Esophagus (tissue), 2 donors: ENCODE data around the gene AGAP3. TPM values are rescaled to one million over a fixed set of nuclear protein-coding genes. Genes with fewer than 3 reads are reported as not detected.

Experiments
- H3K27ac ChIP-seq, 2 donors: one replicate each; pipeline ENCODE4 v1.5.1; 2013; ENCODE audit warnings: low read depth in 2 of 2, mild to moderate bottlenecking in 2 of 2, inconsistent platforms in 1 of 2, low read length in 1 of 2, moderate library complexity in 1 of 2
- H3K27me3 ChIP-seq, 2 donors: one replicate each; pipeline ENCODE4 v1.6.1; 2013; ENCODE audit warnings: low read length in 2 of 2, control low read depth in 1 of 2, mild to moderate bottlenecking in 1 of 2; ENCODE audit not compliant: insufficient read depth in 2 of 2, control insufficient read depth in 1 of 2
- H3K36me3 ChIP-seq, 2 donors: one replicate each; pipeline ENCODE4 v1.6.1; 2013; ENCODE audit warnings: low read length in 1 of 2; ENCODE audit not compliant: control insufficient read depth in 2 of 2, insufficient read depth in 2 of 2
- H3K4me1 ChIP-seq, 2 donors: one replicate each; pipeline ENCODE4 v1.6.1; 2013; ENCODE audit warnings: low read length in 1 of 2; ENCODE audit not compliant: control insufficient read depth in 2 of 2, insufficient read depth in 2 of 2
- H3K4me3 ChIP-seq, 2 donors: one replicate each; pipeline ENCODE4 v1.5.1; 2013; ENCODE audit warnings: low read length in 2 of 2, mild to moderate bottlenecking in 2 of 2, low read depth in 1 of 2, moderate library complexity in 1 of 2
- H3K9me3 ChIP-seq, 2 donors: one replicate each; pipeline ENCODE4 v1.6.1; 2013; ENCODE audit warnings: mild to moderate bottlenecking in 2 of 2, low read depth in 1 of 2, low read length in 1 of 2, moderate library complexity in 1 of 2; ENCODE audit not compliant: control insufficient read depth in 2 of 2, insufficient read depth in 1 of 2
- WGBS, 2 donors: extraction: QIAGEN DNeasy Blood & Tissue Kit; methylation state at CpG; one replicate each; pipeline ENCODE4 v1.1.7; 2013; 5-methylcytosine and 5-hydroxymethylcytosine counted together
- polyA plus RNA-seq, 2 donors: library from polyadenylated mRNA; stranded (reverse); fragments of 200-250 nt; gene quantifications; one replicate each; pipeline ENCODE4 v1.2.3, GENCODE V29; 2013
- donor health status: healthy with polysubstance abuse.
- donor health status: Bipolar disorder and iron deficiency.

The AGAP3 gene
- polyA plus RNA-seq, 2 donors = 60.8 to 98.8 TPM

- Histone ChIP-seq H3K36me3 (peaks cover 12 to 77% of the 10 kb centered on the region in 2 donors), H3K9me3 (no peaks in the 10 kb centered on the region), H3K4me3 (no peak overlapping the region), H3K27ac (no peak overlapping the region), H3K27me3 (no peaks in the 10 kb centered on the region), H3K4me1 (peaks cover 0 to 2% of the 10 kb centered on the region in 2 donors)
- 95 to 96% methylated on average over 21 of the region's 21 CpGs for WGBS, 2 donors
These were observed 46.4 kb downstream of the AGAP3 start for GRCh38 chr7:151132461-151133205.

GRCh38 chr7:151133266-151133985, 47.2 kb downstream of the AGAP3 start:
- WGBS, 2 donors = 89 to 92% methylated on average over 16 of the region's 16 CpGs
- H3K4me3 ChIP-seq = no peak overlapping the region
- no peaks in the 10 kb centered on the region for H3K27me3 ChIP-seq
- H3K4me1 ChIP-seq = peaks cover 0 to 2% of the 10 kb centered on the region in 2 donors
- H3K27ac ChIP-seq = no peak overlapping the region
- no peaks in the 10 kb centered on the region for H3K9me3 ChIP-seq
- H3K36me3 ChIP-seq = peaks cover 12 to 80% of the 10 kb centered on the region in 2 donors

GRCh38 chr7:151133986-151134742, 47.9 kb downstream of the AGAP3 start:
- 88 to 91% methylated on average over 24 of the region's 24 CpGs for WGBS, 2 donors
- Histone ChIP-seq H3K4me1 (peaks cover 0 to 2% of the 10 kb centered on the region in 2 donors), H3K27ac (no peak overlapping the region), H3K36me3 (peaks cover 14 to 76% of the 10 kb centered on the region in 2 donors), H3K4me3 (no peak overlapping the region), H3K9me3 (no peaks in the 10 kb centered on the region), H3K27me3 (no peaks in the 10 kb centered on the region)

GRCh38 chr7:151134743-151135524, 48.7 kb downstream of the AGAP3 start:
- no peaks in the 10 kb centered on the region for H3K27me3 ChIP-seq
- H3K4me1 ChIP-seq = peaks cover 0 to 2% of the 10 kb centered on the region in 2 donors
- WGBS, 2 donors = 90 to 92% methylated on average over 14 of the region's 14 CpGs
- no peaks in the 10 kb centered on the region for H3K9me3 ChIP-seq
- H3K4me3 ChIP-seq = no peak overlapping the region
- peaks cover 18 to 73% of the 10 kb centered on the region in 2 donors for H3K36me3 ChIP-seq
- H3K27ac ChIP-seq = no peak overlapping the region

- peaks cover 19 to 69% of the 10 kb centered on the region in 2 donors for H3K36me3 ChIP-seq
These were observed 49.2 kb downstream of the AGAP3 start for GRCh38 chr7:151135525-151135845.

GRCh38 chr7:151135866-151136843, 49.9 kb downstream of the AGAP3 start:
- Histone ChIP-seq H3K27me3 (no peaks in the 10 kb centered on the region), H3K9me3 (no peaks in the 10 kb centered on the region), H3K27ac (no peak overlapping the region), H3K4me3 (no peak overlapping the region), H3K4me1 (peaks cover 0 to 2% of the 10 kb centered on the region in 2 donors), H3K36me3 (peaks cover 19 to 70% of the 10 kb centered on the region in 2 donors)
- 90 to 93% methylated on average over 33 of the region's 33 CpGs for WGBS, 2 donors

More at GRCh38 chr7:151135525-151135845, 49.2 kb downstream of the AGAP3 start:
- Histone ChIP-seq H3K27ac (no peak overlapping the region), H3K27me3 (no peaks in the 10 kb centered on the region), H3K4me1 (peaks cover 0 to 2% of the 10 kb centered on the region in 2 donors), H3K4me3 (no peak overlapping the region), H3K9me3 (no peaks in the 10 kb centered on the region)
- WGBS, 2 donors = 78 to 90% methylated on average over 5 of the region's 5 CpGs

- Histone ChIP-seq H3K27ac (no peak overlapping the region), H3K27me3 (no peaks in the 10 kb centered on the region), H3K4me1 (peaks cover 0 to 2% of the 10 kb centered on the region in 2 donors), H3K4me3 (no peak overlapping the region), H3K36me3 (peaks cover 19 to 72% of the 10 kb centered on the region in 2 donors), H3K9me3 (no peaks in the 10 kb centered on the region)
- WGBS, 2 donors = 87 to 88% methylated on average over 22 of the region's 22 CpGs
These were observed 50.9 kb downstream of the AGAP3 start for GRCh38 chr7:151137076-151137675.

- Histone ChIP-seq H3K27me3 (no peaks in the 10 kb centered on the region), H3K27ac (no peak overlapping the region), H3K9me3 (no peaks in the 10 kb centered on the region), H3K4me1 (peaks cover 0 to 2% of the 10 kb centered on the region in 2 donors), H3K4me3 (no peak overlapping the region), H3K36me3 (peaks cover 19 to 72% of the 10 kb centered on the region in 2 donors)
- 88 to 90% methylated on average over 11 of the region's 11 CpGs for WGBS, 2 donors
These were observed 51.5 kb downstream of the AGAP3 start for GRCh38 chr7:151137791-151138152.
